Lower leg skin (tissue), 4 donors: ENCODE results near the gene RPS27L. TPM values are rescaled to one million over a fixed set of nuclear protein-coding genes. Genes with fewer than 3 reads are reported as not detected.

Experiments used
- DNase-seq, 2 donors: peaks; one replicate each; pipeline ENCODE4 v3.0.0-alpha.2; 2019; ENCODE audit warnings: low spot score in 2 of 2
- H3K4me3 ChIP-seq: fragments of 200-600 bp; sonication (generic); 2 replicates; pipeline ENCODE4 v1.5.1; 2017; ENCODE audit warnings: mild to moderate bottlenecking, low read depth; ENCODE audit not compliant: poor library complexity, severe bottlenecking
- CTCF ChIP-seq, 3 donors: fragments of 450-650 bp; IDR thresholded peaks; one replicate each; pipeline ENCODE4 v1.5.1; 2016; ENCODE audit warnings: antibody characterized with exemption in 3 of 3, mild to moderate bottlenecking in 3 of 3, moderate library complexity in 2 of 3
- POLR2A ChIP-seq, 2 donors: fragments of 450-650 bp; IDR thresholded peaks; one replicate each; pipeline ENCODE4 v1.6.1; 2016 to 2017; ENCODE audit warnings: antibody characterized with exemption in 2 of 2, mild to moderate bottlenecking in 1 of 2, moderate library complexity in 1 of 2
- WGBS, 2 donors: methylation state at CpG; one replicate each; pipeline ENCODE4 v1.1.5; 2018; 5-methylcytosine and 5-hydroxymethylcytosine counted together
- intact Hi-C: fragments of 100-400 bp; cut with DNase I; formaldehyde crosslinking; loops from one replicate; pipeline ENCODE4 v1.15.0; 2023; ENCODE audit warnings: low total_unique reads
- total RNA-seq, 4 donors: library from RNA; depleted of rRNA; stranded (reverse); fragments of >200 nt; gene quantifications; one replicate each; pipeline ENCODE4 v1.1.0, GENCODE V29; 2016

The RPS27L gene
- total RNA-seq, 4 donors from 2014 or later = 39.6 to 64.9 (median 55.8) TPM

- no peak overlapping the region for H3K4me3 ChIP-seq
- 82 to 83% methylated on average over 4 of the region's 4 CpGs for WGBS, 2 donors
- intact Hi-C loops = no loop called here
- DNase-seq = no peak
- TF ChIP-seq CTCF (IDR thresholded peaks at IDR 0.05) (no peak), POLR2A (IDR thresholded peaks at IDR 0.05) (no peak)
These were observed 37.0 kb upstream of the RPS27L start for GRCh38 chr15:63194302-63194701.

- TF ChIP-seq POLR2A (IDR thresholded peaks at IDR 0.05) = no peak
- no peak for TF ChIP-seq CTCF (IDR thresholded peaks at IDR 0.05)
- 90 to 91% methylated on average over 5 of the region's 5 CpGs for WGBS, 2 donors
- H3K4me3 ChIP-seq = no peak overlapping the region
- intact Hi-C loops = no loop called here
- no peak for DNase-seq
These were observed 35.4 kb upstream of the RPS27L start for GRCh38 chr15:63192619-63193206.

GRCh38 chr15:63191895-63192618 is 34.8 kb upstream of the RPS27L start:
- H3K4me3 ChIP-seq = no peak overlapping the region
- 65 to 68% methylated on average over 3 of the region's 3 CpGs for WGBS, 2 donors
- TF ChIP-seq POLR2A (IDR thresholded peaks at IDR 0.05) = no peak
- TF ChIP-seq CTCF (IDR thresholded peaks at IDR 0.05) = no peak
- no peak for DNase-seq
- intact Hi-C loops = no loop called here

GRCh38 chr15:63190769-63191649 is 33.7 kb upstream of the RPS27L start:
- no peak for DNase-seq
- 67 to 68% methylated on average over 3 of the region's 3 CpGs for WGBS, 2 donors
- intact Hi-C loops = no loop called here
- TF ChIP-seq POLR2A (IDR thresholded peaks at IDR 0.05) (no peak), CTCF (IDR thresholded peaks at IDR 0.05) (no peak)
- no peak overlapping the region for H3K4me3 ChIP-seq

- DNase-seq = no peak
- no peak for TF ChIP-seq CTCF (IDR thresholded peaks at IDR 0.05)
- no peak for TF ChIP-seq POLR2A (IDR thresholded peaks at IDR 0.05)
- intact Hi-C loops = no loop called here
- peak overlapping the region; percentile 100 for H3K4me3 ChIP-seq
- WGBS, 2 donors = 5 to 6% methylated on average over 10 of the region's 10 CpGs
These were observed 32.9 kb upstream of the RPS27L start for GRCh38 chr15:63189941-63190768.
